SK-N-SH (cell line): ENCODE data around the gene TM2D3. TPM values are rescaled to one million over a fixed set of nuclear protein-coding genes. Genes with fewer than 3 reads are reported as not detected.

Experiments used
- CTCF ChIA-PET: fragments of 300-600, 350-600 bp; formaldehyde crosslinking; extraction: SDS; loops from one replicate; lab custom pipeline; 2021; lab: Yijun Ruan, JAX
- POLR2A ChIA-PET: fragments of 350-600 bp; sonication (Branson Sonifier 250); formaldehyde crosslinking; extraction: SDS; loops from one replicate; lab custom pipeline; 2020; ENCODE audit warnings: antibody characterized with exemption, inconsistent platforms; lab: Yijun Ruan, JAX
- DNase-seq: peaks from one replicate; pipeline ENCODE4 v3.0.0; 2012
- H2AFZ ChIP-seq: fragments of 200-600 bp; sonication (generic); 2 replicates; pipeline ENCODE4 v1.8.1; 2016; ENCODE audit warnings: antibody characterized with exemption, mild to moderate bottlenecking, low read depth
- H3F3A ChIP-seq: fragments of 200-600 bp; sonication (generic); replicated peaks from 2 replicates; pipeline ENCODE3; 2016; ENCODE audit warnings: antibody characterized with exemption, mild to moderate bottlenecking; ENCODE audit not compliant: insufficient read depth
- H3K27ac ChIP-seq, 2 experiments: fragments of 200-500 bp in 1 of 2; fragments of 200-600 bp in 1 of 2; sonication (Bioruptor generic) in 1 of 2; sonication (generic), shearing (Covaris generic) in 1 of 2; 2 replicates each; pipeline versions ENCODE4 v1.5.1 to v1.6.1; 2014 to 2016; ENCODE audit warnings: low read depth in 2 of 2, inconsistent platforms in 1 of 2, low read length in 1 of 2, mild to moderate bottlenecking in 1 of 2, mixed read lengths in 1 of 2
- H3K27me3 ChIP-seq: fragments of 200-600 bp; sonication (generic), shearing (Covaris generic); 2 replicates; pipeline ENCODE4 v1.6.1; 2016; ENCODE audit warnings: mixed run types; ENCODE audit not compliant: insufficient read depth
- H3K36me3 ChIP-seq, 2 experiments: fragments of 200-500 bp in 1 of 2; fragments of 200-600 bp in 1 of 2; sonication (Bioruptor generic) in 1 of 2; sonication (generic) in 1 of 2; replicated peaks in 1 of 2; 2 replicates each; pipeline versions ENCODE3 to v1.5.1; 2014 to 2016; ENCODE audit warnings: low read length in 1 of 2, mild to moderate bottlenecking in 1 of 2; ENCODE audit not compliant: insufficient read depth in 2 of 2, control insufficient read depth in 1 of 2
- H3K4me1 ChIP-seq, 2 experiments: fragments of 200-500 bp in 1 of 2; fragments of 200-600 bp in 1 of 2; sonication (Bioruptor generic) in 1 of 2; sonication (generic), shearing (Covaris generic) in 1 of 2; 2 replicates each; pipeline versions ENCODE4 v1.5.1 to v1.6.1; 2014 to 2016; ENCODE audit warnings: low read depth in 1 of 2, low read length in 1 of 2, mixed run types in 1 of 2; ENCODE audit not compliant: insufficient read depth in 2 of 2, control insufficient read depth in 1 of 2
- H3K4me2 ChIP-seq: fragments of 200-600 bp; sonication (generic), shearing (Covaris generic); 2 replicates; pipeline ENCODE4 v1.6.1; 2017; ENCODE audit warnings: mixed run types
- H3K4me3 ChIP-seq, 2 experiments: fragments of 200-500 bp in 1 of 2; fragments of 200-600 bp in 1 of 2; sonication (Bioruptor generic) in 1 of 2; sonication (generic), shearing (Covaris generic) in 1 of 2; 2 replicates each; pipeline versions ENCODE4 v1.5.1 to v1.8.1; 2014 to 2016; ENCODE audit warnings: low read depth in 2 of 2, inconsistent platforms in 1 of 2, low read length in 1 of 2, mild to moderate bottlenecking in 1 of 2, mixed read lengths in 1 of 2, moderate library complexity in 1 of 2
- H3K79me2 ChIP-seq: fragments of 200-600 bp; sonication (generic); 2 replicates; pipeline ENCODE4 v1.8.1; 2017; ENCODE audit warnings: mild to moderate bottlenecking; ENCODE audit not compliant: insufficient read depth
- H3K9ac ChIP-seq: fragments of 200-600 bp; sonication (generic); 2 replicates; pipeline ENCODE4 v1.6.1; 2017; ENCODE audit warnings: mixed run types
- H3K9me2 ChIP-seq: fragments of 200-600 bp; sonication (generic); 2 replicates; pipeline ENCODE4 v1.6.1; 2017; ENCODE audit warnings: mixed run types
- H3K9me3 ChIP-seq: fragments of 200-600 bp; sonication (generic); 2 replicates; pipeline ENCODE4 v1.6.1; 2017; ENCODE audit warnings: mixed run types, mild to moderate bottlenecking, moderate library complexity
- H4K20me1 ChIP-seq: fragments of 200-600 bp; sonication (generic); 2 replicates; pipeline ENCODE4 v1.6.1; 2017; ENCODE audit warnings: mild to moderate bottlenecking, mixed run types; ENCODE audit not compliant: insufficient read depth
- CHD2 ChIP-seq: fragments of 150-350 bp; IDR thresholded peaks from 2 replicates; pipeline ENCODE4 v1.6.1; 2018; ENCODE audit warnings: low read length; ENCODE audit not compliant: partially characterized antibody
- CTCF ChIP-seq: fragments of 200-600 bp; sonication (generic); IDR thresholded peaks from 2 replicates; pipeline ENCODE4 v1.6.1; 2017; ENCODE audit warnings: antibody characterized with exemption, mild to moderate bottlenecking, moderate library complexity
- ELF1 ChIP-seq: IDR thresholded peaks from 2 replicates; pipeline ENCODE4 v1.4.0; 2012
- FOSL2 ChIP-seq: IDR thresholded peaks from 2 replicates; pipeline ENCODE4 v1.4.0; 2012; ENCODE audit warnings: low read depth, mild to moderate bottlenecking, moderate library complexity, borderline replicate concordance
- FOXM1 ChIP-seq: IDR thresholded peaks from 2 replicates; pipeline ENCODE4 v1.4.0; 2012; ENCODE audit warnings: low read depth, mild to moderate bottlenecking
- GABPA ChIP-seq: IDR thresholded peaks from 2 replicates; pipeline ENCODE4 v1.4.0; 2012; ENCODE audit warnings: low read depth, mild to moderate bottlenecking
- MEF2A ChIP-seq: IDR thresholded peaks from 2 replicates; pipeline ENCODE4 v1.4.0; 2012; ENCODE audit warnings: low read depth, borderline replicate concordance
- MXI1 ChIP-seq: IDR thresholded peaks from 2 replicates; pipeline ENCODE4 v1.6.1; 2012; ENCODE audit warnings: mild to moderate bottlenecking, low read depth, low read length, improper control_type of control experiment
- NRF1 ChIP-seq: IDR thresholded peaks from 2 replicates; pipeline ENCODE4 v1.6.1; 2012; ENCODE audit warnings: low read depth, mild to moderate bottlenecking, low read length
- PBX3 ChIP-seq: IDR thresholded peaks from 2 replicates; pipeline ENCODE4; 2012
- POLR2AphosphoS5 ChIP-seq: IDR thresholded peaks from 2 replicates; pipeline ENCODE4 v1.6.1; 2012; ENCODE audit warnings: low read depth, low read length
- REST ChIP-seq: IDR thresholded peaks from 2 replicates; pipeline ENCODE4 v1.6.1; 2012; ENCODE audit warnings: mild to moderate bottlenecking, low read depth, low read length, moderate library complexity
- RXRA ChIP-seq: IDR thresholded peaks from 2 replicates; pipeline ENCODE4 v1.4.0; 2012; ENCODE audit warnings: low read depth, mild to moderate bottlenecking, borderline replicate concordance
- SMC3 ChIP-seq: IDR thresholded peaks from 2 replicates; pipeline ENCODE4 v1.6.1; 2012; ENCODE audit warnings: low read depth, low read length, improper control_type of control experiment
- TEAD4 ChIP-seq: IDR thresholded peaks from 2 replicates; pipeline ENCODE4 v1.4.0; 2012; ENCODE audit warnings: mild to moderate bottlenecking, borderline replicate concordance; ENCODE audit not compliant: insufficient read depth
- USF1 ChIP-seq: IDR thresholded peaks from 2 replicates; pipeline ENCODE4 v1.4.0; 2012; ENCODE audit warnings: low read depth, borderline replicate concordance
- USF2 ChIP-seq: fragments of 150-350 bp; IDR thresholded peaks from 2 replicates; pipeline ENCODE4 v1.6.1; 2017; ENCODE audit warnings: antibody characterized with exemption, low read length, low read depth, borderline replicate concordance
- YY1 ChIP-seq: IDR thresholded peaks from 2 replicates; pipeline ENCODE4 v1.4.0; 2012; ENCODE audit warnings: low read depth, mild to moderate bottlenecking
- WGBS: methylation state at CpG from one replicate; pipeline ENCODE4 v1.1.6; 2017; ENCODE audit warnings: low lambda C conversion rate; 5-methylcytosine and 5-hydroxymethylcytosine counted together
- polyA plus RNA-seq, 3 experiments: library from polyadenylated mRNA; depleted of rRNA; stranded (reverse); fragments of >200 nt; gene quantifications; 2 replicates each; pipeline ENCODE4 v1.2.3, GENCODE V29; 2012

The TM2D3 gene
- polyA plus RNA-seq, 1 of the 3 experiments (the other 2 are of a cell fraction) = 73.3 TPM

- no peak for TF ChIP-seq MEF2A
- TF ChIP-seq RXRA = no peak
- no peak for TF ChIP-seq SMC3
- TF ChIP-seq ELF1 = no peak
Measured at GRCh38 chr15:101637919-101638318, 14.3 kb downstream of the TM2D3 start (continued).

GRCh38 chr15:101637516-101637915 is 14.7 kb downstream of the TM2D3 start:
- H3K27ac ChIP-seq = no peak overlapping the region
- peaks cover 32 to 43% of the 10 kb centered on the region in 2 experiments for H3K36me3 ChIP-seq
- H3K4me2 ChIP-seq = no peak overlapping the region
- H4K20me1 ChIP-seq = peaks cover 9% of the 10 kb centered on the region
- no peak overlapping the region for H2AFZ ChIP-seq
- ChIA-PET POLR2A (no interaction called here), CTCF (interaction anchor here (1.0 to 8.2 kb wide), 2 partner anchors 335 to 344 kb away, joined by 3 to 139 read pairs; partner anchors contain the start of gene SNRPA1)
- no peaks in the 10 kb centered on the region for H3K79me2 ChIP-seq
- H3K27me3 ChIP-seq = no peaks in the 10 kb centered on the region
- H3F3A ChIP-seq = peaks cover 14% of the 10 kb centered on the region
- WGBS = 86% methylated on average over 6 of the region's 6 CpGs
- no peaks in the 10 kb centered on the region for H3K9me3 ChIP-seq
- no peak overlapping the region for H3K4me3 ChIP-seq
- no peak for DNase-seq
- no peak overlapping the region for H3K9ac ChIP-seq
- H3K9me2 ChIP-seq = no peaks in the 10 kb centered on the region
- TF ChIP-seq FOXM1 (no peak), GABPA (no peak), CTCF (no peak), CHD2 (no peak), ELF1 (no peak), PBX3 (no peak), USF1 (no peak), NRF1 (no peak), FOSL2 (no peak), POLR2AphosphoS5 (no peak), MXI1 (no peak), TEAD4 (no peak), USF2 (no peak), REST (no peak), YY1 (no peak), MEF2A (no peak)
- TF ChIP-seq, all 33 proteins: peak for 0
- peaks cover 9 to 11% of the 10 kb centered on the region in 2 experiments; a peak in 3 of 4 replicates for H3K4me1 ChIP-seq
